GM19455 (cell line): ENCODE results near the gene BLNK.

Experiments
- ATAC-seq: cut with Tn5 transposase; IDR thresholded peaks from one replicate; pipeline ENCODE4 v1.9.1; 2021; ENCODE audit not compliant: unreplicated experiment

BLNK gene

DNA sequence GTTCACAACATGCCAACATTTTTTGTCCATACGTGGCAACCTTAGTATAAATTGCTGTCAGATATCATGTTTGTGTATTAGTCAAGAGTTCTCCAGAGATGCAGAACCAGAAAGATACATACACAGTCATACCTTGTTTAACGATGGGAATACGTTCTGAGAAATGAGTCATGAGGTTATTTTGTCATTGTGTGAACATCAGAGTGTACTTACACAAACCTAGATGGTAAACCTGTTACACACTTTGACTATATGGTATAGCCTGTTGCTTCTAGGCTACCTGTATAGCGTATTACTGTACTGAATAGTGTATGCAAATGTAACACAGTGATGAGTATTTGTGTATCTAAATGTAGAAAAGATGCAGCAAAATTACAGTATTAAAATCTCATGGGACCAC, 118.9 kb downstream of the BLNK start:
- ATAC-seq, result no peak
